Measurements from ENCODE around the gene OPRL1. TPM values are rescaled to one million over a fixed set of nuclear protein-coding genes. Genes with fewer than 3 reads are reported as not detected.

Gene OPRL1
- total RNA-seq, 1 experiment from 2014 or later, result 34.0 TPM

DNA sequence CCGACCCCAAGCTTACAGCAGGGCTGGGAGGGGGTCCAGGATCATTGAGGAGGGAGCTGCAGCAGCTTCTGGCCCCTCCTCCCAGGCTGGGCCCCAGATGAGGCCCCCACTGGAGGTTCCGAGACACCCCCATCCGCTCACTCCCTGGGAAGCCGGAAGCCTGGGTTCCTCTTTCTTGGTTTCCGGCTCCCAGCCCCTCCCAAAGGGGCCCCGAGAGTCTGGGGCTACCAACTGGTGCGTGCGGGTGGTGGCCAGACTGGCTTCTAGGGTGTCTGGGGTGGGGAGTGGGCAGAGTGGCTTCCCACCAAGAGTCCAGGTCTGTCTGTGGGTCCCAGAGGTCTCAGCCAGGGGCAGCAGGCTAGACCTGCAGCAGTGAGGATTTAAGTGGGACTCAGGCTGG is 2.8 kb upstream of the OPRL1 start:
- H3K27me3 ChIP-seq (ENCODE audit: low read length), result no peaks in the 10 kb centered on the region
- peak overlapping the region; percentile 93 for H3K4me2 ChIP-seq (ENCODE audit: low read depth, low read length, poor library complexity, severe bottlenecking)
- peak overlapping the region; percentile 73 for H3K4me3 ChIP-seq (ENCODE audit: low read length)
- H3K9ac ChIP-seq (ENCODE audit: low read length), result peak overlapping the region; percentile 96
- peak overlapping the region; percentile 100 for H3K27ac ChIP-seq (ENCODE audit: low read length)
- H3K36me3 ChIP-seq (ENCODE audit: insufficient read depth, low read length), result peaks cover 20% of the 10 kb centered on the region
- H3K79me2 ChIP-seq (ENCODE audit: low read length), result peaks cover 19% of the 10 kb centered on the region
- DNase-seq, result peak; percentile 96
- H4K20me1 ChIP-seq (ENCODE audit: insufficient read depth, low read depth, low read length), result no peaks in the 10 kb centered on the region
- H3K4me1 ChIP-seq (ENCODE audit: low read length), result peaks cover 76% of the 10 kb centered on the region
- no peaks in the 10 kb centered on the region for H3K9me3 ChIP-seq (ENCODE audit: low read length)
- H2AFZ ChIP-seq (ENCODE audit: low read length), result no peak overlapping the region
- H3K9me2 ChIP-seq (replicated peaks; ENCODE audit: insufficient read depth, low read length), result no peaks in the 10 kb centered on the region

DNA sequence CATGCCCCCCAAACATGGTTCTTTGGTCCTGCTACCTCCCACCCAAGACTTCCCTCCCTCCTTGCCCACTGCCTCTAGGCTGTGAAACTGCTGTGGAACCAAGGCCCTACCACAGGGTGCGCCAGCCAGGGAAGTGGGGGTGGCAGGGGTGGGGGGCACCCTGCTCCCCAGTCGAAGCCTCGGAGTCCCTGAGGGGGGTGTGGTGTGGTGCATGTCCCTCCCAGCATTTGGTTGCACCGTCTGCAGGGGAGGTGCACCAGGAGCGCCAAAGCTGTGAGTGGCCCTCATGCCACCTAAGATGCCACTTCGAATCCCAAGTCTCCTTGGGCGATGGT is 2.4 kb upstream of the OPRL1 start:
- H3K4me1 ChIP-seq (ENCODE audit: low read length), result peaks cover 76% of the 10 kb centered on the region
- H3K36me3 ChIP-seq (ENCODE audit: insufficient read depth, low read length), result peaks cover 17% of the 10 kb centered on the region
- peak overlapping the region; percentile 93 for H3K4me2 ChIP-seq (ENCODE audit: low read depth, low read length, poor library complexity, severe bottlenecking)
- H3K9me3 ChIP-seq (ENCODE audit: low read length), result no peaks in the 10 kb centered on the region
- H3K9ac ChIP-seq (ENCODE audit: low read length), result peak overlapping the region; percentile 96
- DNase-seq, result no peak
- H3K9me2 ChIP-seq (replicated peaks; ENCODE audit: insufficient read depth, low read length), result no peaks in the 10 kb centered on the region
- H3K79me2 ChIP-seq (ENCODE audit: low read length), result peaks cover 19% of the 10 kb centered on the region
- peak overlapping the region; percentile 100 for H3K27ac ChIP-seq (ENCODE audit: low read length)
- no peak overlapping the region for H2AFZ ChIP-seq (ENCODE audit: low read length)
- peak overlapping the region; percentile 73 for H3K4me3 ChIP-seq (ENCODE audit: low read length)
- H3K27me3 ChIP-seq (ENCODE audit: low read length), result no peaks in the 10 kb centered on the region
- H4K20me1 ChIP-seq (ENCODE audit: insufficient read depth, low read depth, low read length), result no peaks in the 10 kb centered on the region

DNA sequence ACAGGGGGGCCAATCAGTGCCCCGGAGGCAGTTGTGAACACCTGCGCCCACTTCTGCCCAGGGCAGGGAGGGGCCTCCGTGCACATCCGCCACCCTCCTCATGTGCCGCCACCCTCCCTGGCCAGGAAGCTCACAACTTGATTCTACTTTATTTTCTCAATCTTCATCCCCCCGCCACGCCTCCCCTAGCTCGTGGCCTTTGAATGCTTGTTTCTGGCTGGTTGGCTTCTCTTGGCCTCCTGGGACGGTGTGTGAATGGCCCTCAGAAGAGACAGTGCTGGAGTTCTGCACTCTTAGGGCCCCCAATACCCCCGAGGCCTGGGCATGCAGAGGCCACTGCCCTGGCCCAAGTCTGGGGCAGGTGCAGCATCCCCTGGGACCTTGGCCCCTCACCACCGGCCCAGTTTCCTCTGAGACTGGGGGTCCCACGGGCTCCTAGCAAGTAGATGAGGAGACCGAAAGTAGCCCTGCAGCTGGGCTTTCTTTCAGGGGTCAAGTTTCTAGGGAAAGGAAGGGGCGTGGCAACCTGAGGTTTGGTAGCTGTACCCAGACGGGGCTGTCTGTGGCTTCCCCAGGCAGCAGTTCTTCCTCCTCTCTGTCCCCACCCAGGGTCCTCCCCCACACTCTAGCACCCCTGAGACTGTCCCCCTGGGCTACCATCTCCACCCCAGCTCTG is 1.9 kb upstream of the OPRL1 start:
- peaks cover 76% of the 10 kb centered on the region for H3K4me1 ChIP-seq (ENCODE audit: low read length)
- peaks cover 19% of the 10 kb centered on the region for H3K79me2 ChIP-seq (ENCODE audit: low read length)
- no peaks in the 10 kb centered on the region for H3K9me2 ChIP-seq (replicated peaks; ENCODE audit: insufficient read depth, low read length)
- no peaks in the 10 kb centered on the region for H3K27me3 ChIP-seq (ENCODE audit: low read length)
- H3K9ac ChIP-seq (ENCODE audit: low read length), result peak overlapping the region; percentile 99
- peak overlapping the region; percentile 100 for H3K27ac ChIP-seq (ENCODE audit: low read length)
- H3K36me3 ChIP-seq (ENCODE audit: insufficient read depth, low read length), result peaks cover 14% of the 10 kb centered on the region
- H2AFZ ChIP-seq (ENCODE audit: low read length), result no peak overlapping the region
- no peaks in the 10 kb centered on the region for H4K20me1 ChIP-seq (ENCODE audit: insufficient read depth, low read depth, low read length)
- H3K4me3 ChIP-seq (ENCODE audit: low read length), result peak overlapping the region; percentile 95
- DNase-seq, result peak; percentile 100
- H3K4me2 ChIP-seq (ENCODE audit: low read depth, low read length, poor library complexity, severe bottlenecking), result peak overlapping the region; percentile 93
- H3K9me3 ChIP-seq (ENCODE audit: low read length), result no peaks in the 10 kb centered on the region

DNA sequence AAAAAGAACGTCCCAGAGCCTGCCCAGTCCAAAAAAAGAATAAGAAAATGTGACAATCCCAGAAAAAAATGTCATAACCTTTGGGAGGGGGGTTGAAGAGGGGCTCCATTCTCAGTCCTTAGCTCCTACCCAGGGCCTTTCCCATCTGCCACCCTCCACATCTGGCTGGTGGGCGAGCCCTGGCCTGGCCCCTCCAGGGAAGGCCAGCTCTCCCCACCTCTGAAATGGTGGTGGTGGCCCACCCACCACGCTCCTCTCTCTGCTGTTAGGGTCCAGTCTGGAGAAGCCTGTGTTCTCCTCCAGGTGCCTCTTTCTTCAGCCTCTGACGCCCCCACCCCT is 979 bp upstream of the OPRL1 start:
- H3K27ac ChIP-seq (ENCODE audit: low read length), result peak overlapping the region; percentile 100
- H4K20me1 ChIP-seq (ENCODE audit: insufficient read depth, low read depth, low read length), result no peaks in the 10 kb centered on the region
- no peaks in the 10 kb centered on the region for H3K9me3 ChIP-seq (ENCODE audit: low read length)
- H3K9me2 ChIP-seq (replicated peaks; ENCODE audit: insufficient read depth, low read length), result no peaks in the 10 kb centered on the region
- H2AFZ ChIP-seq (ENCODE audit: low read length), result no peak overlapping the region
- peaks cover 71% of the 10 kb centered on the region for H3K4me1 ChIP-seq (ENCODE audit: low read length)
- peaks cover 10% of the 10 kb centered on the region for H3K36me3 ChIP-seq (ENCODE audit: insufficient read depth, low read length)
- H3K9ac ChIP-seq (ENCODE audit: low read length), result peak overlapping the region; percentile 99
- H3K79me2 ChIP-seq (ENCODE audit: low read length), result peaks cover 19% of the 10 kb centered on the region
- peak overlapping the region; percentile 93 for H3K4me2 ChIP-seq (ENCODE audit: low read depth, low read length, poor library complexity, severe bottlenecking)
- H3K4me3 ChIP-seq (ENCODE audit: low read length), result peak overlapping the region; percentile 95
- DNase-seq, result no peak
- H3K27me3 ChIP-seq (ENCODE audit: low read length), result no peaks in the 10 kb centered on the region

DNA sequence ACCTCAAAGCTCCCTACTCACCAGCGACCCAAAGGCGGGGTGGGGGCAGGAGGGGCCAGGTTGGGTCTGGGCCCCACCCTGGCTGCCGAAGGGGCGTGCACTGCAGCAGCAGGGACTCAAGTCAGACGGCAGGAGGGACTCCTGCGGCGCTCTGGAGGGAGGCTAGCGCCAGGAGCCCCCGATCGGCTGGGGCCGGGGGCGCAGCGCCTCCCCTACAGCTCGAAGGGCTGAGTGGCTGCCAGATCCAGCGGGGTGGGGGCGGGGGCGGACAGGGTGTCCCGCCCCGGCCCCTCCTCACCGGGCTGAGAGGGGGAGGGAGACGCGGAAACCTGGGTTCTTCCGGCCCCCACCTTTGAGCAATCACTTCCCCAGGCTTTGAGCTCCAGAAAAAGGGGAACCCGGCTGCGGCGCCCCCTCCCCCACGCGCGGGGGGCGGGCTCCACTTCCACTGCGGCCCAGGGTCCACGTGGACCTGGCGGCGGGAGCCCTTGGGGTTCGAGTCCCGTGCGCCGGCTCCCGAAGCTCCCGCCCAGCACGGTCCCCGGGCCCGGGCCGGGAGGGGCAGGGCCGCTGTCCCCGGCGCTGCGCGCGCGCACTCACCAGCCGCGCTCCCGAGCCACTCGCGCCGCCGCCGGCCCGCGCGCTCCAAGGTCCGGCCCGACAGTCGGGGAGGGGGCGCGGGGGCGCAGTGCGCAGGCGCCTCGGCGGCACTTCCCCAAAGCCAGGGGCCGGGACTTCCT is 439 bp upstream of the OPRL1 start, which contains the start of gene RGS19:
Gene RGS19 (minus strand): TSS at position 246 of the 740 bp plus-strand sequence. CDS start 2,632 bp downstream, outside the sequence.
- Histone ChIP-seq H3K27me3 (ENCODE audit: low read length) (no peaks in the 10 kb centered on the region), H3K4me3 (ENCODE audit: low read length) (peak within 1 kb of the TSS; percentile 95), H2AFZ (ENCODE audit: low read length) (no peak within 1 kb of the TSS), H3K9ac (ENCODE audit: low read length) (peak within 1 kb of the TSS; percentile 99), H3K9me2 (replicated peaks; ENCODE audit: insufficient read depth, low read length) (no peaks in the 10 kb centered on the region), H3K27ac (ENCODE audit: low read length) (peak within 1 kb of the TSS; percentile 100), H3K79me2 (ENCODE audit: low read length) (peaks cover 20% of the 10 kb centered on the region), H3K4me2 (ENCODE audit: low read depth, low read length, poor library complexity, severe bottlenecking) (peak within 1 kb of the TSS; percentile 93), H3K4me1 (ENCODE audit: low read length) (peaks cover 66% of the 10 kb centered on the region), H3K36me3 (ENCODE audit: insufficient read depth, low read length) (peaks cover 7% of the 10 kb centered on the region; the same call in 1 of the 2 replicates), H3K9me3 (ENCODE audit: low read length) (no peaks in the 10 kb centered on the region), H4K20me1 (ENCODE audit: insufficient read depth, low read depth, low read length) (no peaks in the 10 kb centered on the region; the same call in 1 of the 2 replicates)
- peak; percentile 99 for DNase-seq

DNA sequence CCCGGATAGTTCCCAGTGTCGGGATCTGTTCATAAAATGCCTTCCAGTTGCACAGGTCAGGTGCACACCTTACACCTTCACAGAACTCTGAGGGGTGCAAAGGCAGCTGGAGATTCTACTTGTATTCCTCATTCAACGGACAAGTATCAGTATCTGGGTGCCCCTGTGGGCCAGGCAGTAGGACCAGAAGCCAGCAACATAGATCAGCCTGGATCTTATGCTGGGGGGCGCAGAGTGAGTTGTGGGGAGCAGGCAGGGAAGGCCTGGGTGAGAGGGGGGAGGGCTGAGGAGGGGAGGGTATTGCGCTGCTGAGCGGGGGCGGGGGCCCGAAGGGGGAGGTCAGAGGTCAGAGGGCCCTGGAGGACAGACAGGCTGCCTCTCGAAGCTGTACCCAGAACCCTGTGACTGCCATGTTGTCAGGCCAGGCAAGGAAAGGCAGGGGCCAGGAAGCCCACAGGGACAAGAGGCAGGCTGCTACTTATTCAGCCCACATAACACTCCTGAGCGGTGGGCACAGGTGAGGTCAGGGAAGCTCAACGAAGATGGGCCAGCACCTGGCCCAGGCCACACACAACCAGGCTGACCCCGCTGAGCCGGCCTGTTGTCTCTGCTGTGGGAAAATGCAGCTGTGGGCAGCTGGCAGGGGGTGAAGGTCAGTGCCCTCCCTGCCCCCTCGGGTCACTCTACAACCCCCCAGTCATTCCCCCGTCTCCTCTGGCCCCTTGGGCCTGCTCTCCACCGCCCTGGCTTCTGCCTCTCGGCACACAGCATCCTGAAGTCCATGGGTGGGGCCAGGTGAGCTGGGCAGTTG is 1.1 kb downstream of the OPRL1 start:
- Histone ChIP-seq H2AFZ (ENCODE audit: low read length) (no peak overlapping the region), H3K27me3 (ENCODE audit: low read length) (no peaks in the 10 kb centered on the region), H3K9ac (ENCODE audit: low read length) (peak overlapping the region; percentile 99), H3K9me2 (replicated peaks; ENCODE audit: insufficient read depth, low read length) (no peaks in the 10 kb centered on the region), H3K4me2 (ENCODE audit: low read depth, low read length, poor library complexity, severe bottlenecking) (peak overlapping the region; percentile 73), H4K20me1 (ENCODE audit: insufficient read depth, low read depth, low read length) (no peaks in the 10 kb centered on the region; the same call in 1 of the 2 replicates), H3K9me3 (ENCODE audit: low read length) (no peaks in the 10 kb centered on the region), H3K79me2 (ENCODE audit: low read length) (peaks cover 21% of the 10 kb centered on the region), H3K4me1 (ENCODE audit: low read length) (peaks cover 50% of the 10 kb centered on the region), H3K36me3 (ENCODE audit: insufficient read depth, low read length) (peaks cover 6% of the 10 kb centered on the region; the same call in 1 of the 2 replicates), H3K27ac (ENCODE audit: low read length) (peak overlapping the region; percentile 92), H3K4me3 (ENCODE audit: low read length) (peak overlapping the region; percentile 80)
- no peak for DNase-seq

DNA sequence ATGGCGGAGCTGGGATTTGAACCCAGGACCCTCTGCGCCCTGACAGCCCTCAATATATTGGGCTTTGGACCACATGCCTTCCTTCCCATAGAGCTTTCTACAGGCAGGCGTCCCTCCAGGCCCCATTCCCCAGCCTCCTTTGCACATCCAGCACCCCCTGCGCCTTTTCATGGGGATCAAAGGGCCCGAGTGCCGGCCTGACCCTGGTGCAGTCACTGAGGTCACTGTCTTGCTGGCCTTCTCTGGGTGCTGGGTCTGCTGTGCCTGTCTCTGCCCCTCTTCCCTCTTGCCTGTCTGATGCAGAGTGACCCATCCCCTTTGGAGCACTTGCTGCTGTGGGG is 1.7 kb downstream of the OPRL1 start:
- H2AFZ ChIP-seq (ENCODE audit: low read length), result no peak overlapping the region
- H3K27ac ChIP-seq (ENCODE audit: low read length), result peak overlapping the region; percentile 92
- H3K4me3 ChIP-seq (ENCODE audit: low read length), result peak overlapping the region; percentile 80
- H3K9ac ChIP-seq (ENCODE audit: low read length), result peak overlapping the region; percentile 99
- no peaks in the 10 kb centered on the region for H3K9me2 ChIP-seq (replicated peaks; ENCODE audit: insufficient read depth, low read length)
- peaks cover 15% of the 10 kb centered on the region for H3K79me2 ChIP-seq (ENCODE audit: low read length)
- H3K4me2 ChIP-seq (ENCODE audit: low read depth, low read length, poor library complexity, severe bottlenecking), result peak overlapping the region; percentile 73
- H3K27me3 ChIP-seq (ENCODE audit: low read length), result no peaks in the 10 kb centered on the region
- H3K4me1 ChIP-seq (ENCODE audit: low read length), result peaks cover 44% of the 10 kb centered on the region
- H3K36me3 ChIP-seq (ENCODE audit: insufficient read depth, low read length), result peaks cover 4% of the 10 kb centered on the region; the same call in 1 of the 2 replicates
- DNase-seq, result no peak
- peaks cover under 1% of the 10 kb centered on the region; the same call in 1 of the 2 replicates for H3K9me3 ChIP-seq (ENCODE audit: low read length)
- no peaks in the 10 kb centered on the region; the same call in 1 of the 2 replicates for H4K20me1 ChIP-seq (ENCODE audit: insufficient read depth, low read depth, low read length)

Measured in Karpas-422 (cell line).